Keratinocyte (primary cell): Measurements from ENCODE around the gene PLEKHJ1. TPM values are rescaled to one million over a fixed set of nuclear protein-coding genes. Genes with fewer than 3 reads are reported as not detected.

Experiments
- DNase-seq: peaks from one replicate; pipeline ENCODE4 v3.0.0-alpha.2; 2011; ENCODE audit warnings: low read depth, missing footprints, low spot score
- FAIRE-seq: peaks from 2 replicates; lab custom pipeline; 2011; peaks lifted over from hg19 to GRCh38; lab: Jason Lieb, UNC
- H2AFZ ChIP-seq: 2 replicates; pipeline ENCODE4 v1.6.0; 2012; ENCODE audit warnings: low read length, control low read depth, inconsistent platforms; ENCODE audit not compliant: control insufficient read depth
- H3K27ac ChIP-seq: 2 replicates; pipeline ENCODE4 v1.5.1; 2011; ENCODE audit warnings: low read length; ENCODE audit not compliant: control insufficient read depth, insufficient read depth
- H3K27me3 ChIP-seq: 3 replicates; pipeline ENCODE4 v1.6.0; 2011; ENCODE audit warnings: low read length; ENCODE audit not compliant: control insufficient read depth, insufficient read depth; ENCODE audit errors: extremely low read depth
- H3K36me3 ChIP-seq, 2 experiments: 2 replicates in 1 of 2; 3 replicates in 1 of 2; pipeline ENCODE4 v1.5.1; 2011; ENCODE audit warnings: low read length in 2 of 2, mild to moderate bottlenecking in 1 of 2; ENCODE audit not compliant: control insufficient read depth in 2 of 2, insufficient read depth in 2 of 2; ENCODE audit errors: extremely low read depth in 1 of 2
- H3K4me1 ChIP-seq: 3 replicates; pipeline ENCODE4 v1.5.1; 2011; ENCODE audit warnings: low read length; ENCODE audit not compliant: control insufficient read depth, insufficient read depth; ENCODE audit errors: extremely low read depth
- H3K4me2 ChIP-seq: 3 replicates; pipeline ENCODE4 v1.6.0; 2011; ENCODE audit warnings: low read depth, low read length; ENCODE audit not compliant: control insufficient read depth, insufficient read depth; ENCODE audit errors: extremely low read depth
- H3K4me3 ChIP-seq, 3 experiments: fragments of 200-600 bp in 1 of 3; sonication (generic) in 1 of 3; 2 replicates in 2 of 3; 3 replicates in 1 of 3; pipeline ENCODE4 v1.5.1; 2011 to 2016; ENCODE audit warnings: low read length in 3 of 3, mild to moderate bottlenecking in 3 of 3, control low read depth in 2 of 3, inconsistent platforms in 1 of 3, low read depth in 1 of 3, mixed read lengths in 1 of 3, mixed run types in 1 of 3, moderate library complexity in 1 of 3; ENCODE audit not compliant: control insufficient read depth in 2 of 3, insufficient read depth in 2 of 3; ENCODE audit errors: extremely low read depth in 1 of 3
- H3K79me2 ChIP-seq: 2 replicates; pipeline ENCODE4 v1.6.0; 2012; ENCODE audit warnings: low read length; ENCODE audit not compliant: control insufficient read depth, insufficient read depth
- H3K9ac ChIP-seq: 3 replicates; pipeline ENCODE4 v1.6.0; 2011; ENCODE audit warnings: low read length; ENCODE audit not compliant: control insufficient read depth, insufficient read depth; ENCODE audit errors: extremely low read depth
- H3K9me1 ChIP-seq: 3 replicates; pipeline ENCODE4 v1.6.0; 2011; ENCODE audit warnings: low read length; ENCODE audit not compliant: control insufficient read depth, insufficient read depth; ENCODE audit errors: extremely low read depth
- H3K9me3 ChIP-seq: 2 replicates; pipeline ENCODE4 v1.5.1; 2012; ENCODE audit warnings: low read depth, low read length; ENCODE audit not compliant: control insufficient read depth
- H4K20me1 ChIP-seq: 3 replicates; pipeline ENCODE4 v1.6.0; 2011; ENCODE audit warnings: low read length; ENCODE audit not compliant: control insufficient read depth, insufficient read depth; ENCODE audit errors: extremely low read depth
- CTCF ChIP-seq, 3 experiments: IDR thresholded peaks in 1 of 3; conservative IDR thresholded peaks in 1 of 3; optimal IDR thresholded peaks in 1 of 3; 2 replicates in 2 of 3; 3 replicates in 1 of 3; pipeline versions ENCODE3 to v1.5.1; 2011; ENCODE audit warnings: low read length in 3 of 3, mild to moderate bottlenecking in 3 of 3, moderate library complexity in 2 of 3, control low read depth in 1 of 3, inconsistent platforms in 1 of 3; ENCODE audit not compliant: insufficient read depth in 2 of 3; ENCODE audit errors: extremely low read depth in 1 of 3
- EZH2 ChIP-seq: IDR thresholded peaks from one replicate; pipeline ENCODE4 v1.6.1; 2012; ENCODE audit warnings: inconsistent platforms, mild to moderate bottlenecking, low read length, moderate library complexity
- dilution Hi-C: fragments of 300-500 bp; cut with MboI; formaldehyde crosslinking; loops from one replicate; pipeline ENCODE4 v1.7.0; 2020; ENCODE audit warnings: low sequenced_read_pairs; ENCODE audit not compliant: extremely low pct_ligation_motif_present
- polyA plus RNA-seq, 5 experiments: library from polyadenylated mRNA; depleted of rRNA in 3 of 5; stranded (reverse) in 3 of 5; stranded (forward) in 1 of 5; unstranded in 1 of 5; fragments of >200 nt; gene quantifications; 1 replicate in 1 of 5; 2 replicates in 3 of 5; 3 replicates in 1 of 5; pipeline versions ENCODE4 v1.2.1 to v1.2.3, GENCODE V29; 2011 to 2012; ENCODE audit warnings: missing spikeins in 2 of 5, low read depth in 1 of 5, low replicate concordance in 1 of 5

Gene PLEKHJ1
- polyA plus RNA-seq, 1 donor (not counting 4 experiments of a cell fraction or from before 2014, with no cell fraction given) = 36.8 TPM

DNA sequence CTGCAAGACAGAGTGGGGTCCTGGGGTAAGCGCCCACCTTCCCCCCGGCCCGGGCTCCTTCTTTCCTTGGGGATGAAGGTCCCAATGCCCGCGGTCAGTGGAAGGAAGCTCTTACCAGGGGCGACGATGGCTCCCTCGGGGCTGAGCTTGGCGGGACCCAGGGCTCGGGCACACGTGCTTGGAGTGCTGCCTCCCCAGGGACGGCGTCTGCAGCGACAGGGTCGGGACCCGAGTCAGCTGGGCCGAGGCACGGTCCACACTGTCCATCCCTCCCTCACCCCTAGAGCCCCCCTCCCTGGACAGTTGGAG is 16.6 kb upstream of the PLEKHJ1 start:
- DNase-seq (no peak), FAIRE-seq (no peak)
- no peaks in the 10 kb centered on the region for H3K79me2 ChIP-seq
- no peaks in the 10 kb centered on the region for H3K36me3 ChIP-seq
- H3K9me3 ChIP-seq = no peaks in the 10 kb centered on the region
- TF ChIP-seq CTCF (optimal IDR thresholded peaks at IDR 0.05 in 1 of 3, IDR thresholded peaks at IDR 0.05 in 1 of 3, conservative IDR thresholded peaks at IDR 0.05 in 1 of 3; ENCODE audit: extremely low read depth in 1 of 3, insufficient read depth in 2 of 3, low read length in 3 of 3) (no peak), EZH2 (no peak)
- no peaks in the 10 kb centered on the region for H3K9me1 ChIP-seq
- H4K20me1 ChIP-seq = peaks cover 7% of the 10 kb centered on the region
- peaks cover 49% of the 10 kb centered on the region for H3K27me3 ChIP-seq
- H3K9ac ChIP-seq = no peak overlapping the region
- H3K4me1 ChIP-seq = no peaks in the 10 kb centered on the region
- dilution Hi-C loops = no loop called here
- no peak overlapping the region for H3K27ac ChIP-seq
- no peak overlapping the region for H3K4me3 ChIP-seq
- H3K4me2 ChIP-seq = no peak overlapping the region
- no peak overlapping the region for H2AFZ ChIP-seq

- peaks cover 0 to 3% of the 10 kb centered on the region in 2 experiments for H3K36me3 ChIP-seq
- peaks cover 49% of the 10 kb centered on the region for H3K27me3 ChIP-seq
Measured at GRCh38 chr19:2252055-2252796, 16.1 kb upstream of the PLEKHJ1 start.

More at GRCh38 chr19:2252055-2252796, 16.1 kb upstream of the PLEKHJ1 start:
- Histone ChIP-seq H3K4me1 (no peaks in the 10 kb centered on the region), H3K9ac (no peak overlapping the region), H3K79me2 (no peaks in the 10 kb centered on the region), H3K9me3 (no peaks in the 10 kb centered on the region), H3K4me3 (no peak overlapping the region), H3K4me2 (no peak overlapping the region), H3K9me1 (no peaks in the 10 kb centered on the region), H2AFZ (no peak overlapping the region), H3K27ac (no peak overlapping the region), H4K20me1 (peaks cover 8% of the 10 kb centered on the region)
- DNase-seq (no peak), FAIRE-seq (no peak)
- TF ChIP-seq CTCF (optimal IDR thresholded peaks at IDR 0.05 in 1 of 3, IDR thresholded peaks at IDR 0.05 in 1 of 3, conservative IDR thresholded peaks at IDR 0.05 in 1 of 3; ENCODE audit: extremely low read depth in 1 of 3, insufficient read depth in 2 of 3, low read length in 3 of 3) = no peak
- TF ChIP-seq EZH2 = peak; percentile 78
- dilution Hi-C loops = no loop called here
